Neural progenitor cell (in vitro differentiated cells): ENCODE data around the gene ATXN7L1. TPM values are rescaled to one million over a fixed set of nuclear protein-coding genes. Genes with fewer than 3 reads are reported as not detected.

Experiments
- DNase-seq: peaks from one replicate; pipeline ENCODE4 v3.0.0-alpha.2; 2016; ENCODE audit warnings: low spot score
- H2AFZ ChIP-seq: fragments of 200-600 bp; sonication (generic); replicated peaks from 2 replicates; pipeline ENCODE4 v1.6.1; 2016; ENCODE audit warnings: antibody characterized with exemption
- H3F3A ChIP-seq: fragments of 200-600 bp; sonication (generic); 2 replicates; pipeline ENCODE4 v1.6.1; 2016; ENCODE audit warnings: antibody characterized with exemption, low read depth
- H3K27ac ChIP-seq: fragments of 200-600 bp; sonication (generic); 2 replicates; pipeline ENCODE4 v1.5.1; 2016; ENCODE audit warnings: mild to moderate bottlenecking
- H3K27me3 ChIP-seq: fragments of 200-600 bp; sonication (generic); 2 replicates; pipeline ENCODE4 v1.6.1; 2016; ENCODE audit warnings: mild to moderate bottlenecking, moderate library complexity
- H3K36me3 ChIP-seq: fragments of 200-600 bp; sonication (generic); 2 replicates; pipeline ENCODE4 v1.5.1; 2016
- H3K4me1 ChIP-seq: fragments of 200-600 bp; sonication (generic); 2 replicates; pipeline ENCODE4 v1.6.1; 2016; ENCODE audit warnings: mixed run types
- H3K4me2 ChIP-seq: fragments of 200-600 bp; sonication (generic); 2 replicates; pipeline ENCODE4 v1.6.1; 2016
- H3K4me3 ChIP-seq: fragments of 200-600 bp; sonication (generic); 2 replicates; pipeline ENCODE4 v1.5.1; 2016
- H3K79me2 ChIP-seq: fragments of 200-600 bp; sonication (generic); 2 replicates; pipeline ENCODE4 v1.6.1; 2016; ENCODE audit warnings: low read depth
- H3K9ac ChIP-seq: fragments of 200-600 bp; sonication (generic); 2 replicates; pipeline ENCODE4 v1.6.1; 2016
- H3K9me3 ChIP-seq: fragments of 200-600 bp; sonication (generic); 2 replicates; pipeline ENCODE4 v1.5.1; 2016; ENCODE audit warnings: low read depth
- H4K20me1 ChIP-seq: fragments of 200-600 bp; sonication (generic); 2 replicates; pipeline ENCODE4 v1.6.1; 2016; ENCODE audit warnings: low read depth
- H3K27ac Mint-ChIP-seq: 3 replicates; pipeline ENCODE4 v1.8.0; 2021; ENCODE audit warnings: mixed read lengths
- H3K27me3 Mint-ChIP-seq: 2 replicates; pipeline ENCODE4 v1.8.0; 2022; ENCODE audit warnings: low read depth, mild to moderate bottlenecking, inconsistent platforms, moderate library complexity, mixed read lengths; ENCODE audit not compliant: insufficient read depth
- H3K36me3 Mint-ChIP-seq: 3 replicates; pipeline ENCODE4 v1.8.0; 2021; ENCODE audit warnings: mixed read lengths
- H3K4me1 Mint-ChIP-seq: 3 replicates; pipeline ENCODE4 v1.8.0; 2021; ENCODE audit warnings: mixed read lengths
- H3K4me3 Mint-ChIP-seq: 3 replicates; pipeline ENCODE4 v1.8.0; 2021; ENCODE audit warnings: mild to moderate bottlenecking, moderate library complexity, mixed read lengths
- H3K9me3 Mint-ChIP-seq: 3 replicates; pipeline ENCODE4 v1.8.0; 2020; ENCODE audit warnings: mixed read lengths
- CTCF ChIP-seq: fragments of 200-600 bp; sonication (generic); IDR thresholded peaks from 2 replicates; pipeline ENCODE4 v1.5.1; 2017; ENCODE audit warnings: antibody characterized with exemption, mild to moderate bottlenecking
- EZH2 ChIP-seq: fragments of 200-600 bp; sonication (generic); IDR thresholded peaks from 2 replicates; pipeline ENCODE4 v1.6.1; 2017; ENCODE audit warnings: antibody characterized with exemption, mild to moderate bottlenecking, moderate library complexity
- EZH2phosphoT487 ChIP-seq: fragments of 200-600 bp; sonication (generic); IDR thresholded peaks from 2 replicates; pipeline ENCODE4 v1.6.1; 2017; ENCODE audit warnings: antibody characterized with exemption
- total RNA-seq: library from RNA; depleted of rRNA; stranded (reverse); fragments of >200 nt; gene quantifications from 2 replicates; pipeline ENCODE4 v1.2.3, GENCODE V29; 2015; ENCODE audit warnings: low replicate concordance

The ATXN7L1 gene
- total RNA-seq, 1 donor from 2014 or later: 5.9 TPM

DNA sequence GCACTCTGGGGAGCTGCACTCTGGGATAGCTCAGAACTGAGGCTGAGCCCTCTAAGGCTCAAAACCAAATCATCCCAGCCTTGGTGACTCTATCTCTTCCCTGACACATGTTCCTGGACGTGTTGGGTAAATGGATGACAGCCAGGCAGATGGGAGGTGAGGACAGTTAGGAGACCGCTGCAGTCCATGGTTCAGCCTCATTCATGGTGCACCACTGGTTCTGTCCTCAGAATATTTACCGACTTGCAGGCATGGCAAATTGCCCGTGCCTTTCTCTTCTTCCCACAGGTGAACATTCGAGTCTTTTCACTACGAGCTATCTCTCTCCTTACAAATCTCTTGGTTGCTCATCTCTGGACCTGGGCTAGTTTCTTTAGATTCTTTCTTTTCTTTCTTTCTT lies 214.8 kb downstream of the ATXN7L1 start:
- Histone ChIP-seq H3K27me3 (no peaks in the 10 kb centered on the region), H3K36me3 (no peaks in the 10 kb centered on the region), H3K4me3 (no peak overlapping the region), H3K27ac (no peak overlapping the region), H4K20me1 (peaks cover 26% of the 10 kb centered on the region), H3K4me2 (no peak overlapping the region), H3K9ac (no peak overlapping the region), H3K79me2 (no peaks in the 10 kb centered on the region), H3K4me1 (peaks cover 17% of the 10 kb centered on the region), H3K9me3 (no peaks in the 10 kb centered on the region), H2AFZ (no peak overlapping the region), H3F3A (peaks cover 4% of the 10 kb centered on the region)
- H3K36me3 Mint-ChIP-seq: peaks cover 15% of the 10 kb centered on the region
- TF ChIP-seq EZH2: no peak
- TF ChIP-seq EZH2phosphoT487: no peak
- TF ChIP-seq CTCF: no peak
- no peak for DNase-seq
- peaks cover 6% of the 10 kb centered on the region for H3K27me3 Mint-ChIP-seq
- peaks cover 21% of the 10 kb centered on the region for H3K4me1 Mint-ChIP-seq
- H3K4me3 Mint-ChIP-seq: no peak overlapping the region
- no peak overlapping the region for H3K27ac Mint-ChIP-seq
- H3K9me3 Mint-ChIP-seq: no peaks in the 10 kb centered on the region

GRCh38 chr7:105656922-105657521 lies 219.4 kb downstream of the ATXN7L1 start:
- Histone ChIP-seq H2AFZ (no peak overlapping the region), H4K20me1 (peaks cover 51% of the 10 kb centered on the region), H3K4me3 (no peak overlapping the region), H3K9me3 (no peaks in the 10 kb centered on the region), H3F3A (peaks cover 13% of the 10 kb centered on the region), H3K27me3 (no peaks in the 10 kb centered on the region), H3K9ac (no peak overlapping the region), H3K36me3 (no peaks in the 10 kb centered on the region), H3K4me2 (no peak overlapping the region), H3K27ac (no peak overlapping the region), H3K4me1 (peaks cover 20% of the 10 kb centered on the region), H3K79me2 (no peaks in the 10 kb centered on the region)
- peak; percentile 75 for DNase-seq
- Mint-ChIP-seq H3K4me3 (no peak overlapping the region), H3K27ac (no peak overlapping the region), H3K27me3 (peaks cover 6% of the 10 kb centered on the region), H3K36me3 (peaks cover 9% of the 10 kb centered on the region), H3K9me3 (no peaks in the 10 kb centered on the region), H3K4me1 (peaks cover 41% of the 10 kb centered on the region)
- TF ChIP-seq EZH2phosphoT487 (no peak), CTCF (peak; percentile 84)

DNA sequence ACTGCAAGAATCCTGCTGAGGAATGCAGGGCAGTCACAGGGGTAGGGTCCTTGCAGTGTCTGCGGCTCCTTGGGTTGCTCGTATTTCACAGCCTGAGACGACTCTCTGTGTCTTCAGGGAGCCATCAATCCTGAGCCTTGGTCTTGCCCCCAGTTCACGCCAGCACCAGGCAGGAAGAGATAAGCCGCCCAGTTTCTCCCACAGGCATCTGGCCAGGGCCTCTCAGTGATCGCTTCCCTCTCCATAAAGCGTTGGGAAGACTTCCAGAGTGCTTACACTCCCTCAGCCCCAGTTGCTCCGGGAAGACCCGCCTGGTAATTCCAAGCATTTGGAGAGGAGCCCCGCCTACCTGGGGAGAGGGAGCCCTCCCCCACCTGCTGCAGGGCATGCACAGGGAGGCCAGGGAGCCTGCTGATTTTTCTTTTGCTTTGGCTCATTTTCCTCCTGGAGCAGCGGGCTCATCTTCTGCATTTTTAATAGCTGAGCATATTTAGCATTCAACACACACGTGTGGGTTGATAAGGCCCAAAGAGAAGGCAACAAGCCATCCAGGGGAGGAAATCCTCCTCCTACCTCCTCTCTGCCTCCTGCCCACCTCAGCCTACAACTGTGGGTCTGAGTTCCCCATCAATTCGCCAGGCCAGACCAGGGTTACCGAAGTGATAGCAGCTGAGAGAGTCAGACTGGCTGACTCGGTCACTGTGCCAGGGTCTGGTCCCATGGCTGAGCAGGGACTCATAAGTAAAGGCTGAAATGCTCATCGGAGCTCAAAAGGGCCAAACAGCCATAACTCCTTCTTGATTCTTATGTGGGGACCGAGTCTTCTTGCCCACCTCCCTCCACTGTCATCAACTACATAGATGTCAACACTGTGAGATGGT lies 220.7 kb downstream of the ATXN7L1 start:
- Histone ChIP-seq H3F3A (peaks cover 13% of the 10 kb centered on the region), H3K27me3 (no peaks in the 10 kb centered on the region), H3K4me2 (peak overlapping the region; percentile 56), H3K4me1 (peaks cover 20% of the 10 kb centered on the region), H3K36me3 (no peaks in the 10 kb centered on the region), H3K4me3 (no peak overlapping the region), H3K9me3 (no peaks in the 10 kb centered on the region), H4K20me1 (peaks cover 56% of the 10 kb centered on the region), H2AFZ (no peak overlapping the region), H3K27ac (no peak overlapping the region), H3K79me2 (no peaks in the 10 kb centered on the region), H3K9ac (no peak overlapping the region)
- Mint-ChIP-seq H3K9me3 (no peaks in the 10 kb centered on the region), H3K4me3 (no peak overlapping the region), H3K4me1 (peaks cover 43% of the 10 kb centered on the region), H3K27me3 (peaks cover 6% of the 10 kb centered on the region), H3K36me3 (peaks cover 4% of the 10 kb centered on the region), H3K27ac (no peak overlapping the region)
- DNase-seq: peak; percentile 78
- no peak for TF ChIP-seq EZH2phosphoT487
- no peak for TF ChIP-seq CTCF
- no peak for TF ChIP-seq EZH2
